ENCODE results near the gene PTGER1. TPM values are rescaled to one million over a fixed set of nuclear protein-coding genes. Genes with fewer than 3 reads are reported as not detected.

The PTGER1 gene
- total and polyA plus RNA-seq, 2 donors (not counting 1 experiment from before 2014, with no cell fraction given) = 0.27 TPM; not detected in 1

- Mint-ChIP-seq H3K4me1 (no peaks in the 10 kb centered on the region), H3K9me3 (ENCODE audit: insufficient read depth) (no peaks in the 10 kb centered on the region), H3K27ac (no peak overlapping the region), H3K27me3 (no peaks in the 10 kb centered on the region), H3K4me3 (no peak overlapping the region)
- Histone ChIP-seq H3K9me3 (ENCODE audit: control extremely low read depth in 1 of 3, control insufficient read depth in 2 of 3, insufficient read depth in 1 of 3, low read length in 2 of 3) (no peaks in the 10 kb centered on the region), H2AFZ (ENCODE audit: insufficient read depth, low read depth, low read length, poor library complexity, severe bottlenecking) (no peak overlapping the region), H3K27me3 (replicated peaks in 1 of 4; ENCODE audit: control extremely low read depth in 1 of 4, control insufficient read depth in 3 of 4, insufficient read depth in 4 of 4, low read length in 3 of 4) (no peaks in the 10 kb centered on the region), H3K79me2 (ENCODE audit: control insufficient read depth, insufficient read depth, low read length) (no peaks in the 10 kb centered on the region), H3K4me1 (ENCODE audit: control insufficient read depth in 2 of 2, insufficient read depth in 2 of 2, low read length in 2 of 2) (peaks cover 6 to 9% of the 10 kb centered on the region in 2 donors), H3K36me3 (replicated peaks in 1 of 2; ENCODE audit: control extremely low read depth in 1 of 2, control insufficient read depth in 1 of 2, extremely low read depth in 1 of 2, insufficient read depth in 2 of 2, low read length in 1 of 2) (no peaks in the 10 kb centered on the region), H3K4me3 (ENCODE audit: control extremely low read depth in 1 of 5, extremely low read depth in 1 of 5, insufficient read depth in 1 of 5, low read depth in 2 of 5, low read length in 4 of 5) (no peak overlapping the region), H3K9ac (ENCODE audit: low read length) (no peak overlapping the region), H3K4me2 (replicated peaks; ENCODE audit: low read depth, low read length, poor library complexity, severe bottlenecking) (no peak overlapping the region), H4K20me1 (ENCODE audit: control insufficient read depth, insufficient read depth, low read length, poor library complexity, severe bottlenecking) (no peaks in the 10 kb centered on the region), H3K27ac (ENCODE audit: low read length in 2 of 2) (no peak overlapping the region)
- 98% methylated on average over 9 of the region's 18 CpGs for WGBS (ENCODE audit: insufficient coverage)
- no peak for TF ChIP-seq EZH2 (IDR thresholded peaks at IDR 0.05; ENCODE audit: borderline replicate concordance, insufficient read depth, low read depth, low read length, poor library complexity, severe bottlenecking)
- no peak for TF ChIP-seq CTCF (IDR thresholded peaks at IDR 0.05)
- no peak for DNase-seq
- ATAC-seq (ENCODE audit: low read depth) = no peak
- CTCF ChIA-PET = interaction anchor here (0.8 kb wide), 1 partner anchor 10 kb away, joined by 4 read pairs; no protein-coding TSS in a partner anchor
- intact Hi-C loops (cut with micrococcal nuclease) = no loop called here
- POLR2A ChIA-PET = no interaction called here
These were observed 7.2 kb upstream of the PTGER1 start for GRCh38 chr19:14482172-14482941.

- Histone ChIP-seq H2AFZ (ENCODE audit: insufficient read depth, low read depth, low read length, poor library complexity, severe bottlenecking) (no peak overlapping the region), H3K27me3 (replicated peaks in 1 of 4; ENCODE audit: control extremely low read depth in 1 of 4, control insufficient read depth in 3 of 4, insufficient read depth in 4 of 4, low read length in 3 of 4) (peaks cover 0 to 5% (median 0%) of the 10 kb centered on the region in 4 experiments), H3K27ac (ENCODE audit: low read length in 2 of 2) (no peak overlapping the region), H3K79me2 (ENCODE audit: control insufficient read depth, insufficient read depth, low read length) (no peaks in the 10 kb centered on the region), H3K36me3 (replicated peaks in 1 of 2; ENCODE audit: control extremely low read depth in 1 of 2, control insufficient read depth in 1 of 2, extremely low read depth in 1 of 2, insufficient read depth in 2 of 2, low read length in 1 of 2) (no peaks in the 10 kb centered on the region), H3K4me3 (ENCODE audit: control extremely low read depth in 1 of 5, extremely low read depth in 1 of 5, insufficient read depth in 1 of 5, low read depth in 2 of 5, low read length in 4 of 5) (no peak overlapping the region), H4K20me1 (ENCODE audit: control insufficient read depth, insufficient read depth, low read length, poor library complexity, severe bottlenecking) (no peaks in the 10 kb centered on the region), H3K9ac (ENCODE audit: low read length) (no peak overlapping the region), H3K4me2 (replicated peaks; ENCODE audit: low read depth, low read length, poor library complexity, severe bottlenecking) (no peak overlapping the region), H3K4me1 (ENCODE audit: control insufficient read depth in 2 of 2, insufficient read depth in 2 of 2, low read length in 2 of 2) (peaks cover 6 to 9% of the 10 kb centered on the region in 2 donors), H3K9me3 (ENCODE audit: control extremely low read depth in 1 of 3, control insufficient read depth in 2 of 3, insufficient read depth in 1 of 3, low read length in 2 of 3) (no peaks in the 10 kb centered on the region)
- 90% methylated on average over 1 of the region's 5 CpGs for whole genome bisulfite sequencing (ENCODE audit: insufficient coverage)
- no peak for ATAC-seq (ENCODE audit: low read depth)
- intact Hi-C loops (cut with micrococcal nuclease) = no loop called here
- H3K27ac Mint-ChIP-seq = no peak overlapping the region
- ChIA-PET POLR2A (interaction anchor here (0.9 kb wide), 1 partner anchor 344 kb away, joined by 3 read pairs; the partner anchor contains the start of gene ASF1B), CTCF (interaction anchor here (0.8 to 3.0 kb wide), 15 partner anchors 14 to 407 kb away, joined by 3 to 15 read pairs (median 4); partner anchors contain the start of gene ASF1B)
- peaks cover 5% of the 10 kb centered on the region for H3K4me1 Mint-ChIP-seq
- peaks cover 9% of the 10 kb centered on the region for H3K27me3 Mint-ChIP-seq
- DNase-seq = no peak
- TF ChIP-seq EZH2 (IDR thresholded peaks at IDR 0.05; ENCODE audit: borderline replicate concordance, insufficient read depth, low read depth, low read length, poor library complexity, severe bottlenecking) (no peak), CTCF (IDR thresholded peaks at IDR 0.05) (no peak)
- no peaks in the 10 kb centered on the region for H3K9me3 Mint-ChIP-seq (ENCODE audit: insufficient read depth)
- H3K4me3 Mint-ChIP-seq = no peak overlapping the region
These were observed 5.5 kb upstream of the PTGER1 start for GRCh38 chr19:14480700-14481079.
